ENCODE measurements around the gene MRNIP. TPM values are rescaled to one million over a fixed set of nuclear protein-coding genes. Genes with fewer than 3 reads are reported as not detected.
A peak's percentile ranks its signal among the peaks of the same experiment; 100 is the strongest.

Gene MRNIP
- total RNA-seq, 2 experiments from 2014 or later = 20.2 to 21.4 TPM

DNA sequence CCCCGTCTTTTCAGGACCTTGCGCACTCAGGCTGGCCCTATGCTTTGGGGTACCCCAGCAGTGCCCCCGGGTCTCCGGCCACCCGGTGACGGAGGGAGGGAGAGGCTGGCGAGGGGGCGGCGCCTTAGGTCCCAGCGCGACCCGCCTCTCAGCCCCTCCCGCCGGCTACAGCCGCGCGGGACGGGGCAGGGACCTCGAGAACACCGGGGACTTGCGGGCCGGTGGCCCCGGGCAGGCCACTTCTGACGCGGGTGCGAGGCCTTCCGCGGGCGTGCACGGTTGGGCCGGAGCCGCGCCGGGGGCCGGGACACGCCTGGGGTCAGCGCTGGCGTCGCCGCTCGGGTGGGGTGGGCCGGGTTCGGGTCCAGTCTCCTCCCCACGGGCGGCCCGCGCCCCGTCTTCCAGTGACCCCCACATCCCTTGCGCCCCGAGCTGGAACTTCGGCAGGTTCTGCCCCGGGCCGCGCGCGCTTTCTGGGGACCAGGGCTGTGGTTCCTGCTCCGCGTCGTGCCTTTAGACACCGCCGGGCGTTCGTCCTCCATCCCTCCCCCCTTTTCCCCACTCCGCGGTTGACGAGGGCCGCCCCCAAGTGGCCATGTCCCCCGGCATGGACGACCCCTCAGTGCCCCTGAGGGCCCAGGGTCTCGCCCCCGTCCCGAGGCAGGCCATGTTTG, 41.7 kb downstream of the MRNIP start:
- Mint-ChIP-seq H3K4me3 (no peak overlapping the region), H3K36me3 (peaks cover 10% of the 10 kb centered on the region), H3K27me3 (no peaks in the 10 kb centered on the region), H3K4me1 (peaks cover 27% of the 10 kb centered on the region), H3K9me3 (ENCODE audit: low read depth) (no peaks in the 10 kb centered on the region), H3K27ac (no peak overlapping the region)
- DNase-seq (no peak), ATAC-seq (no peak)
- CTCF ChIA-PET = interaction anchor here (2.0 kb wide), 1 partner anchor 21 kb away, joined by 6 read pairs; no protein-coding TSS in a partner anchor

DNA sequence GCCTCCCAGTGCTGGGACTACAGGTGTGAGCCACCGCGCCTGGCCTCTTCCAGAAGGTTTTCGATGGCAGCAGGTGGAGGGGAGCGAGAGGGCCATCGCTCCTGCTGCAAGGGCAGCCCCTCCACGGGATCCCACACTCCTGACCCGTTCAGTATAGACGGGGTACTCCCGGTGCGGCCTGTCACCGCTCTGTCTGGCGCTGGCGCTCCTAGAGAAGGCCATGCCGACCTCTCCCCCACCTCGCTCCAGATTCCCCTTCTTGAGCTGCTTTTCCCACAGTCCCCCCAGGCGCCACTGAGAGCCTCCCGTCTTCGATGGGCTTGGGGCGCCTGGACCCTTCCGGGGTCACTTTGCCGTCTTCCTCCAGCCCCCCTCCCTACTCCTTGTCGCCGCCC, 42.2 kb downstream of the MRNIP start:
- Mint-ChIP-seq H3K27me3 (no peaks in the 10 kb centered on the region), H3K9me3 (ENCODE audit: low read depth) (no peaks in the 10 kb centered on the region), H3K27ac (no peak overlapping the region), H3K4me1 (peaks cover 25% of the 10 kb centered on the region), H3K36me3 (peaks cover 13% of the 10 kb centered on the region), H3K4me3 (no peak overlapping the region)
- no peak for DNase-seq
- CTCF ChIA-PET = interaction anchor here (2.0 kb wide), 1 partner anchor 21 kb away, joined by 6 read pairs; no protein-coding TSS in a partner anchor
- ATAC-seq = no peak

DNA sequence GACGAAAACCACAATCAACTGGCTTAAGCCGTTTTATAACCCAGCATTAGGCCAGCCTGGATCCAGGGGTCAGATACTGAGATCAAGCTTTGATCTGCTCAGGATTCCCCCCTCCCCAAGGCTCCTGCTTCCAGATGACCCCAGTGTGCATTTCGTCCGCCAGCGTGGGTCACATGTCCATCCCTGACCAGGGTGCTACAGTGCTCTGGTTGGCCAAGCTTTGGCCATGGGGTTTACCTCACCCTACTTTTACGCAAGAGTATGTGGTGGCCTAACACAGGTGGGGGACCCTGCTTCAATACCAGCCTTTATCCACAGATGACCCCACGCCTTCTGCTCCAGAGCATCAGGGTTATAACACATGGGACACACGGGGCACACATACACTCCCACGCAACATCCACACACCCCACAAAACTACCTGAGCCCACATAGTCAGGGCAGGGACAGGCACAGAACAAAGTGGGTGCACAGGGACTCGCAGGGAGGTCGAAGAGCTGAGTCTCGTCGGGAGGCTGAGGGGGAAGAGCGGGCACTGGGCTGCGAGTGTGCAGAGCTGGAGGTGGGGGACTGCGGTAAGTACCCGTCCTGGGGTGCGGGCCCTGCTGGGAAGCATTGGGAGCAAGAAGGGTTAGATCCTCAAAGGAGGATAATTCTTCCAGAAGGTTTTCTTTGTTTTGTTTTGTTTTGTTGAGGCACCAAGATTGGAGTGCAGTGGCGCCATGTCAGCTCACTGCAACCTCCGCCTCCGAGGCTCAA, 42.9 kb downstream of the MRNIP start:
- Mint-ChIP-seq H3K27me3 (no peaks in the 10 kb centered on the region), H3K36me3 (peaks cover 15% of the 10 kb centered on the region), H3K4me3 (no peak overlapping the region), H3K27ac (no peak overlapping the region), H3K9me3 (ENCODE audit: low read depth) (no peaks in the 10 kb centered on the region), H3K4me1 (peaks cover 25% of the 10 kb centered on the region)
- no peak for ATAC-seq
- no peak for DNase-seq
- CTCF ChIA-PET = no interaction called here

DNA sequence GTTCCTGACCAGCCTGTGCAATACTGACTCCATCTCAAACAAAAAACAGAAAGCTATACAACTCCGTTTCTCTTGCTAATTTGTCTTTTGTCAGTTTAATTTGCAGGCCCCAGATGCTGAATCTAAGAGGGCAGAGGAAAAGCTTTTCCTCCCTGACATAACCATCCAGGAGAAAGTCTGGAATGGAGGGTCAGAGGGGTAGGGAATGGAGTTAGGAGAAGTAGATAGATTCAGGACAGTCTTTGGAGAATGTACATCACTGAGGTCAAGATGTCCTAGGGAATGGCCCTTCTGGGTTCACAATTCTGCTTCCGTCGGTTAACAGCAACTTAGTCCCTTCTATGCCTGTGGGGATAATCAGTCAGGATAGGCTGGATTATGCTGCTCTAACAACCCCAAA, 44.5 kb downstream of the MRNIP start:
- ATAC-seq (no peak), DNase-seq (no peak)
- no peaks in the 10 kb centered on the region for H3K27me3 Mint-ChIP-seq
- H3K4me3 Mint-ChIP-seq = no peak overlapping the region
- peaks cover 15% of the 10 kb centered on the region for H3K4me1 Mint-ChIP-seq
- peaks cover 18% of the 10 kb centered on the region for H3K36me3 Mint-ChIP-seq
- H3K27ac Mint-ChIP-seq = no peak overlapping the region
- H3K9me3 Mint-ChIP-seq (ENCODE audit: low read depth) = no peaks in the 10 kb centered on the region
- CTCF ChIA-PET = interaction anchor here (1.1 to 1.6 kb wide), 2 partner anchors 19 to 23 kb away, joined by 4 read pairs; no protein-coding TSS in a partner anchor

DNA sequence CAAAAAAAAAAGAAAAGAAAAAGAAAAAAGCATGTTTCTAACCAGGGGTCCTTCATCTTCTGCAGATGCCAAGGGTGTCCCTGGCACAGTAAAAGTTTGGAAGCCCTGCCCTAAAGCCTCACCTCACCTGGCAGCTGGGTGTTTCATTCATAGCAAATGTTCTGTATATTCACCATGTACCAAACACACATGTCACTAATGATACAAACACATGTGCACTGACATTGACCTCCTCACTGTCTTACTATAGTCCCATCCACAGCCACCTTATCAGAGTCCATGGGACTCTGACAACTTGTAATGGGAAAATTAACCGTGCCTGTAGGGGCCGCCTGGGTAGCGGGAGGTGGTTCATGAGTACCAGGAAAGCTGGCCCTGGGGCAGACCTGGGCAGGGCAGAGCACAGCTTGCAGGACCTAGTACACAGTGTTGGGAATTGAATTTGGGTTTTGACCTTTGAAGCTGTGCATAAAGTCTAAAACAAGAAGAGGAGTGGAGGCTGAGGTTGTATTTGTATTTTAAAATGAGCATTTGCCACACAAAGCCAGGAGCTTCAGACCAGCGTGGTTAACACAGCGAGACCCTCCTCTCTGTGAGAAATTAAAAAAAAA, 45.5 kb downstream of the MRNIP start:
- no peaks in the 10 kb centered on the region for H3K9me3 Mint-ChIP-seq (ENCODE audit: low read depth)
- peaks cover 10% of the 10 kb centered on the region for H3K4me1 Mint-ChIP-seq
- ATAC-seq (no peak), DNase-seq (no peak)
- CTCF ChIA-PET = interaction anchor here (1.1 to 2.6 kb wide), 3 partner anchors 11 to 24 kb away, joined by 4 to 9 read pairs (median 4); no protein-coding TSS in a partner anchor
- H3K27me3 Mint-ChIP-seq = no peaks in the 10 kb centered on the region
- no peak overlapping the region for H3K4me3 Mint-ChIP-seq
- H3K27ac Mint-ChIP-seq = no peak overlapping the region
- H3K36me3 Mint-ChIP-seq = peaks cover 18% of the 10 kb centered on the region

DNA sequence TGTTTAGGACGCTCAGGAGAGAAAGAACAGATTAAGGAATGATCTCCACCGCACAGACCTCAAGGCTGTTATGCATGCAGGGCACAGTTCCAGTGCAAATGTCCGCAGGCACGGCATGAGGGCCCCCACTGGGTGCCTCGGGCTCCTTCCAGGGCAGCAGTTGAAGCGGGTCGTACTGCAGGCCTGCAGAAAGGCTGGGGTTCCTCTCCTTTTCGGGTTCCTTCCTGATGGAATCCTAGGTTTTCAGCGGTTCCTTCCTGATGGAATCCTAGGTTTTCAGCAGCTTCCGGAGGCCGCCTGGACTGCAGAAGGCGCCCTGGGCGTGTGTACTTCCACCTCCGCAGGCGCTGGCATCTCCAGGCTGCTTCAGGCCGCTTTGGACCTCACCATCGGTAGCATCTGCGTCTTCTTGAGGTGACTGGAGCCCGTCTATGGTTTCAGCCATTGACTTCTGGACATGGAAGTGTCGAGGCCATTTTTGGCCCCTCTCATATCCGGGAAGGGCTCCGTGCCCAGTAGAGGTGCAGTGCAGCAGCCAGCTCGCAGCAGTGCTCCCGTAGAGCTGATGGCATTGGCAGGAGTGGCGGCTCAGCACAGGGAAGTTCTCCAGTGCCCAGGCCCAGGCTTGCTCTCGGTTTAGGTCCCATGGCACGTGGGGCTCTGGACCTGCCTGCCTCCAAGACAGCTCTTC, 46.3 kb downstream of the MRNIP start:
- ATAC-seq (no peak), DNase-seq (no peak)
- H3K27me3 Mint-ChIP-seq = no peaks in the 10 kb centered on the region
- H3K36me3 Mint-ChIP-seq = peaks cover 18% of the 10 kb centered on the region
- peaks cover 6% of the 10 kb centered on the region for H3K4me1 Mint-ChIP-seq
- H3K4me3 Mint-ChIP-seq = no peak overlapping the region
- no peaks in the 10 kb centered on the region for H3K9me3 Mint-ChIP-seq (ENCODE audit: low read depth)
- CTCF ChIA-PET = interaction anchor here (2.6 kb wide), 1 partner anchor 10 kb away, joined by 9 read pairs; no protein-coding TSS in a partner anchor
- H3K27ac Mint-ChIP-seq = no peak overlapping the region

DNA sequence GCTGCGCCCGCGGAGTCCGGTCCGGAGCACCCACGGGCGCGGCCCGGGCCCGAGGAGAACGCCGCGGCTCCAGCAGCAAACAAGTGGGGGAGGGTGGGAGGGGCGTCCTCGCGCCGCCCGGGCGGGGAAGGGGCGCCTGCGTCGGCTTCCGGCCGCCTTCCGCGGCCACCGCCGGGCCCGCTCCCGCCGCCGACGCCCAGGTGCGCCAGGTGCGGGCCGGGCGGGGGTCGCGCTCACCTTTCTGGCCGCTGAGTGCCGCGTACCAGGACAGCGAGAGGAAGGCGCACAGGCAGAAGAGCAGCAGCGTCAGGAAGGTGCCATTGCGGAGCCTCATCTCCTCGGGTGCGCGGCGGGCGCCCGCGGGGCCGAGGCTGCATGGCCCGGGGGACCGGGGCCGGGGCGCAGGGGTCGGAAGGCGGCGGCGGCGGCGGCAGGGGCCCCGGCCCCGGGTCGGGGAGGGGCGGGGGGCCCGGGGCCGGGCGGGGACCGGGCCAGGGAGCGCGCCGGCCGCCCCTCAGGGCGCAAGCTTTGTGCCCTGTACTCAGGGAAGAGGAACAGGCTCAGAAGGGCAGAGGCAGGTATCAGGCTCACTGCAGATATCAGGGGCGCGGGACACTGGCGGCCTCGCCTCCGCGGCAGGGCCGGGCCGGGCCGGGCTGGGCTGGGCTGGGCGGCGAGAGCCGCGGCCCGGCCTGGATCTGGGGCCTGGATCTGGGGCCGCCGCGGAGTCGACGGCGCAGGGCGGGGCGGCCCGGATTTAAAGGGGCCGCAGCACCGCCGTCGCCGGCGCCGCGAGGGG, 52.2 kb downstream of the MRNIP start, which contains the start of gene MGAT4B:
TSS of gene MGAT4B (minus strand) at position 617 of the 799 bp plus-strand sequence. CDS start at position 334, 283 bp downstream.
- H3K4me3 Mint-ChIP-seq = peak within 1 kb of the TSS; percentile 70
- peak; percentile 77 for DNase-seq
- peak within 1 kb of the TSS; percentile 77 for H3K27ac Mint-ChIP-seq
- H3K27me3 Mint-ChIP-seq = no peaks in the 10 kb centered on the region
- CTCF ChIA-PET = interaction anchor here (1.2 to 1.7 kb wide), 5 partner anchors 10 to 100 kb away, joined by 3 to 12 read pairs (median 5); partner anchors contain the start of gene SQSTM1
- H3K4me1 Mint-ChIP-seq = peaks cover 34% of the 10 kb centered on the region
- no peaks in the 10 kb centered on the region for H3K9me3 Mint-ChIP-seq (ENCODE audit: low read depth)
- peaks cover 7% of the 10 kb centered on the region for H3K36me3 Mint-ChIP-seq
- ATAC-seq = peak; percentile 84

DNA sequence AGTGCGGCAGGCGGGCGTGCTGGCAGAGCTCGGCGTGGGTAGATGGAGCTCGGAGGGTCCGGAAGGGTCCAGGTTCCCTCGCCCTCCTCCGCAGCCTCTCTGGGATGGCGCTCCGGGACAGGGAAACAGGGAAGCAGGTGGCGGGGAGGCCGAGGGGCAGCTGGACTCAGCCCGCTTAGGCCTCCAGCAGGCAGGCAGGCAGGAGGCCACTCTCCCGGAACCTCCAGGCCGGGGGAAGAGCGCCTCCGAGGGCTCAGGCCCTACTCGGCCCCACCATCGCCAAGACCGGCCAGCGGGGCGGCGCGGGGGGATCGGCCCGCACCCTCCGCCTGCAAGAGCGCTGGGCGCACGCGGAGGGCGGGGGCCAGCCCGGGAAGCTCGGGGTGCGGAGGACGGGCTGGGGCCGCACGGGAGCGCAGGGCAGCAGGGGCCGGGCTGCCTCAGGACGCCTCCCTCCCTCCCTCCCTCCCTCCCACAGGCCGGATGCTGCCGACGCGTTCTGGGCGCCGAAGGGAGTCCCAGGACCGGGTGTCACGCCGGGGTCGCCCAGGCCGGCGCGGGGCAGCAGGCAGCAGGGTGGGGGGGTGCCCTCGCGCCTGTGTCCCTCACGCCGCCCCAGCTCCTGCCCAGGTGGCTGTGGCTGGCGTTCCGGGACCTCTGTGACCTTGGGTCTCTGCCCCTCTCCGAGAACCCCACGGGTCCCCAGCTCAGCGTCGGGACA, 52.9 kb downstream of the MRNIP start:
- Mint-ChIP-seq H3K4me3 (peak overlapping the region; percentile 76), H3K27ac (peak overlapping the region; percentile 77), H3K9me3 (ENCODE audit: low read depth) (no peaks in the 10 kb centered on the region), H3K27me3 (no peaks in the 10 kb centered on the region), H3K4me1 (peaks cover 34% of the 10 kb centered on the region), H3K36me3 (peaks cover 6% of the 10 kb centered on the region)
- CTCF ChIA-PET = interaction anchor here (1.0 to 1.7 kb wide), 4 partner anchors 9 to 101 kb away, joined by 3 to 12 read pairs (median 5); no protein-coding TSS in a partner anchor
- DNase-seq (peak; percentile 77), ATAC-seq (peak; percentile 35)

DNA sequence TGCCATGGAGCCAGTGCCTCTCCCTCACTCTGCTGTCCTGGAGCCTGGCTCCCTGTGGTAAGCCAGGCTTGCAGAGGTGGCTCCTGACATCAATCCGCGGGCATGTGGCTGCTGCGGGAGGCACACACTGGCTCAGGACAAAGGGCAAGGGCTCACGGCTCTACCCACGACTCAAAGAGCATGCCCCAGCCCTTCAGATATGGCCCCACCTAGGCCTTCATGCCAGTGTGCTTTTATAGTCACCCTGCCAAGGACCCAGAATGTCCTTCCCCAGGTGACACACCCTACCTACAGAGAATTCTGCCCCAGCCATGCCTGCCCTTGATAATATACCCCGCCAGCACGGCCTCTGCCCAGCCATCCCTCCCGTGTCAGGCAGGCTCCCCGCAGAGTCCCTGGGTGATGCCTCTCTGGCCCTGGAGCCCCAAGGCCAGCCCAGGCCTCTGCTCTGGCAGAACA, 53.5 kb downstream of the MRNIP start:
- Mint-ChIP-seq H3K27me3 (no peaks in the 10 kb centered on the region), H3K9me3 (ENCODE audit: low read depth) (no peaks in the 10 kb centered on the region), H3K4me1 (peaks cover 34% of the 10 kb centered on the region), H3K27ac (peak overlapping the region; percentile 77), H3K4me3 (peak overlapping the region; percentile 76), H3K36me3 (peaks cover 4% of the 10 kb centered on the region)
- ATAC-seq = no peak
- CTCF ChIA-PET = interaction anchor here (1.0 to 1.3 kb wide), 2 partner anchors 8 to 14 kb away, joined by 4 to 12 read pairs; no protein-coding TSS in a partner anchor
- no peak for DNase-seq

DNA sequence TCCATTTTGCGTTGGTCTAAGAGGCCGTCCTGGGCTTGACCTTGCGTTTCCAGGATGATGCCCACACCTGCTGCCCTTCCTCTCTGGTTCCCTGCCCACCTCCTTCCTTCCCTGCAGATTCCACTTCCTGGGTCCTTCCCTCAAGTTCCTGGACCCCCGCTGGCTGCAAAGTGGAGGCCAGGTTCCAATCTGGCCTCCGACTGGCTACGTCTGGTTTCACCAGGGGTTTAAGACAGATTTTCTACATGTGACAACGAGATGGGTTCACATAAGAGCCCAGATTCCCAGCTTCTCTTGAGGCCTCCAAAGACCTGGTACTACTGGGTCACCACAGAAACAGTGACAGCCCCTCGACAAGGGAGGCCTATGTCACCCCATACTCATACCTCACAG, 54.1 kb downstream of the MRNIP start:
- DNase-seq (no peak), ATAC-seq (no peak)
- no peaks in the 10 kb centered on the region for H3K9me3 Mint-ChIP-seq (ENCODE audit: low read depth)
- H3K27me3 Mint-ChIP-seq = no peaks in the 10 kb centered on the region
- CTCF ChIA-PET = interaction anchor here (3.1 kb wide), 1 partner anchor 42 kb away, joined by 10 read pairs; no protein-coding TSS in a partner anchor
- H3K4me3 Mint-ChIP-seq = peak overlapping the region; percentile 28
- H3K27ac Mint-ChIP-seq = peak overlapping the region; percentile 77
- peaks cover 34% of the 10 kb centered on the region for H3K4me1 Mint-ChIP-seq
- H3K36me3 Mint-ChIP-seq = peaks cover 5% of the 10 kb centered on the region

DNA sequence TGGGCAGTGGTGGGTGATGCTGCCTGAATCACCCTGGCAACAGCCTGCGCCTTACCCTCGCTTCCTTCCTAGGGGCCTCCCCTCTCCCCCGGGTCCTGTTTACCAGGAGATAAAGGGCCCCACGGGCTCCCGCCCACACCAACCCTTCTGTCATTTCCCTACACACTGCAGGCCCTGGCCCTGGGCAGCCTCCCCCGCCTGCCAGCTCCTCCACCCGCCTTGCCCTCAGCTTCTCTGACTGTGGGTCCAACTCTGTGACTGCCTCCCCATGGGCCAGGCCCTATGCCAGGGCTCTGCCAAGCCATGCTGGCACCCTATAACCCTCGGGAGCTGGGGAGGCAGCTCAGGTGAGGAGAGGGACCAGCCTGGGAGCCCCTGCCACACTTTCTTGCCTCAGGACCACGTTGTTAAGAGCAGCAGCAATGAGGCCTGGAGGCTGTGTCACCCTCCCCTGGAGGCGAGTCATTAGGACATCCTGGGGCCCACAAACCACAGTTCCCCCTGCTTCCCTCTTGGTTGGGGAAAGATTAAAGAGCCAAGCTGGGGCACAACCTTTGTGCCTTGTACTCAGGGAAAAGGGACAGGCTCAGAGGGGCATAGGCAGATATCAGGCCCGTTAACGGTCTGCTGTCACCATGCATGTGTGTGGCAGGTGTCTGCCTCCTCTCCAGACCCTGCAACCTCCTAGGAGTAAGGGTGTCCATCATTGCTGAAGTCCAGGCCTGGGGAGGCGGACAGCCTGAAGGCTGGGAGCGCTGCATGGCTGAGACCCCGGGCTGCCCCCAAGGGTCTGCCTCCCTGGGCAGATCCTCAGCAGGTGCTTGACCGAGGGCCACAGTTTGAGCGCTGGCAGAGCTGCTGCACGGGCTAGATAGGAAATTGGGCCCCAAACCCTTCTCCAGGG, 54.7 kb downstream of the MRNIP start:
- CTCF ChIA-PET = interaction anchor here (3.1 kb wide), 1 partner anchor 41 kb away, joined by 10 read pairs; no protein-coding TSS in a partner anchor
- peak; percentile 66 for DNase-seq
- peak overlapping the region; percentile 28 for H3K4me3 Mint-ChIP-seq
- no peaks in the 10 kb centered on the region for H3K9me3 Mint-ChIP-seq (ENCODE audit: low read depth)
- H3K27ac Mint-ChIP-seq = peak overlapping the region; percentile 77
- no peak for ATAC-seq
- H3K36me3 Mint-ChIP-seq = peaks cover 9% of the 10 kb centered on the region
- H3K27me3 Mint-ChIP-seq = no peaks in the 10 kb centered on the region
- H3K4me1 Mint-ChIP-seq = peaks cover 34% of the 10 kb centered on the region

Data from activated CD8-positive, alpha-beta memory T cell treated with anti-CD3 and anti-CD28 coated beads, Interleukin-2, amount 10 ng/mL, durations not matched to agents 7 days and 5 days (primary cell).